Activated T-helper 1 cell treated with Interleukin-2 at 50 U/mL for 16 hours (primary cell): ENCODE data around the gene TNRC6A.
"Not testable (repeated sequence)": the region's sequence is repeated elsewhere in the genome, so short reads cannot be mapped to it uniquely, and the experiment has no call there.

Experiments
- DNase-seq: peaks from one replicate; pipeline ENCODE4 v3.0.0-alpha.2; 2020; ENCODE audit warnings: low read depth

The TNRC6A gene

DNA sequence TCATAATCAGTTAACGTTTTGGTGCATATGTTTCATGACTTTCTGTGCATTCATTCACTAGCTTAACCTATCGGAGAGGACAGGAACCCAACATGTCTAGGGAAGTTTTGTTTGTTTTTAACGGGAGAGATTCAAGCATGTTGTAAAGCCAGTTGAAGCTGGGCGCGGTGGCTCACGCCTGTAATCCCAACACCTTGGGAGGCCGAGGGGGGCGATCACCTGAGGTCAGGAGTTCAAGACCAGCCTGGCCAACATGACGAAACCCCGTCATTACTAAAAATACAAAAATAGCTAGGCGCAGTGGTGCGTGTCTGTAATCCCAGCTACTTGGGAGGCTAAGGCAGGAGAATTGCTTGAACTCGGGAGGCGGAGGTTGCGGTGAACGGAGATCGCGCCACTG lies 1.4 kb upstream of the TNRC6A start:
- no peak for DNase-seq

- DNase-seq: no peak
These were observed 584 bp upstream of the TNRC6A start for GRCh38 chr16:24728891-24729242.

DNA sequence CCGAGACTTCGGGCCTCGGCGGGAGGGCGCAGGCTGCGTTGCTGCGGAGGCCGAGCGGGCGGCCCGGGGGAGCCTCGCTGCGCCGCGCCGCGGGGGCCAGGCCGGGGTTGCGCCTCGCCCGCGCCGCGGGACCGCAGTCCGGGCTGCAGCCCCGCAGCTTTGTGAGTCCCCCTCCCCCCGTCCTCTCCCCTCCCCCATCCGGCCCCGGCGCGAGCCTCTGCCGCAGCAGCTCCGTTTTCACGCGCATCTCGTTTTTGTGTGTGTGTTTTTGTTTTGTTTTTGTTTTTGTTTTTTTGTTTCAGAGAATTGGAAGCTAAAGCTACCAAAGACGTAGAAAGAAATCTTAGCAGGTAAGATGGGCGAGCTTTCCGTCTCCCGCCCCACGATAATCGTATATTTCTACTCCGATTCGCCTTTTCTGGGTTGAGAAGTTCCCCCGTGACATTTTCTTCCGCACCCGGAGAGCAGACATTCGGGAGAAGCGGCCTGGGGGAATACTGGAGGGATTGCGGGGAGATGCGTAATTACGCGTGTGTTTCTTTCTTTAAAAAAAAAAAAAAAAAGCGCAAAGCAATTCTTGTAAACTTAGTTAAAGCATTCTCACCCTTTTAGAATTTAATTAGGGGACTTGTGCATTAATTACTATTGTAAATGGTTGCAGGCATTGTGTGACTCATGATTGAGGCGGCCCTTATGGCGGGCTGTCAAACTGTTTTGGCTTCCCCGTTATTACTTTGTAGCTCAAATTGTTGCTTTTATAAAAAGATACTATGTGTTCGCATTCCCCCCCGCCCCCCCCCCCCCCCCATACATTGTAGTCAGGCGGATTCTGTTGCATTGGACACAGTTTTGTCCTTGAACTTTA lies 732 bp downstream of the TNRC6A start:
- no peak for DNase-seq

DNA sequence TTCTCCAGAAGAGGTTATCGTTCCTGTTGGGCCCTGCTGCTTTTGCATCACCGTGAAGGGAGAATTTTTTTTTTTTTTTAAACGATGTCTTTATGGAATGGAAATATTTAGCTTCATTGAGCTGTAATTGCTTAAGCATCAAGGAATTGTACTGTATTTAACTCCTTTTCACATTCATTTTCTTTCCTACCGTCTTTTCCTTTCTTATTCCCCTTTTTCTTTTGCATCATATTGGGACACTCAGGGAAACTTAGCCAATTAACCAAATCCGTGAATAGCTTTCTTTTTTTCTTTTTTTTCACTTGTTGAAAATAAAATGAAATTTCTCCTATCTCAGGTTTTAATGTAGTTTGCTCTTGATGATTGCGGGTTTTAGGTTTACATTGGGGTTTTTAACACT lies 1.5 kb downstream of the TNRC6A start:
- DNase-seq: no peak

- DNase-seq: no peak
These were observed 2.4 kb downstream of the TNRC6A start for GRCh38 chr16:24731722-24732419.

DNA sequence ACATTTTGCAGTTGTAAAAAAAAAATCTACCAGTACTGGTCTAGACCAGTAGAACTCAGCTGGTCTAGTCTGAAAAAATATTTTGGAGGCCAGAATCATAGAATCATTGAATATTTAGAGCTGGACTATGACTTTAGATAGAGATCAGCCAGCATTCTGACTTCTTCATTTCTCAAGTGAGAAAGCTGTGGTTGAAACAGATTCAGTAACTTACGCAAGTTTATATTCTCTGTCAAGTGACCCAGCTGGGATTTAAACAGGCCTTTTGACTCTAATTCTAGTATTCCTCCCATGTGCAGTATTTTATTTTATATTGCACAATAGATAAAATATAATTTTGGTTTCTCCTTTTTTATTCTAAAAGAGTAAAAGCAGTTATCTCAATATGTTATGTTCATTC lies 4.9 kb downstream of the TNRC6A start:
- DNase-seq: no peak

GRCh38 chr16:24736758-24737157 lies 7.3 kb downstream of the TNRC6A start:
- DNase-seq: no peak

- DNase-seq: no peak
These were observed 8.0 kb downstream of the TNRC6A start for GRCh38 chr16:24737391-24737871.

- DNase-seq: no peak
These were observed 8.6 kb downstream of the TNRC6A start for GRCh38 chr16:24737916-24738594.

DNA sequence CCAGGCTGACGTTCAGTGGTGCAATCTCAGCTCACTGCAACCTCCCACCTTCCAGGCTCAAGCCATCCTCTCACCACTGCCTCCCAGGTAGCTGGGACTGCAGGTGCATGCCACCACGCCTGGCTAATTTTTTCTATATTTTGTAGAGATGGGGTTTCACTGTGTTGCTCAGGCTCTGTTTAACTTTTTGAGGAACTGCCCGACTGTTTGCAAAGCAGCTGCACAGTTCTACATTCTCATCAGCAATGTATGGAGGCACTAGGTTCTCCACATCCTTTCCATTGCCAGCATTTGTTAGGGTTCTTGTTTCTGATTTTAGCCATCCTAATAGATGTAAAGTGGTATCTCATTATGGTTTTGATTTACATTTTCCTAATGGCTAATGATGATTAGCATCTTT lies 9.4 kb downstream of the TNRC6A start:
- DNase-seq: no peak

DNA sequence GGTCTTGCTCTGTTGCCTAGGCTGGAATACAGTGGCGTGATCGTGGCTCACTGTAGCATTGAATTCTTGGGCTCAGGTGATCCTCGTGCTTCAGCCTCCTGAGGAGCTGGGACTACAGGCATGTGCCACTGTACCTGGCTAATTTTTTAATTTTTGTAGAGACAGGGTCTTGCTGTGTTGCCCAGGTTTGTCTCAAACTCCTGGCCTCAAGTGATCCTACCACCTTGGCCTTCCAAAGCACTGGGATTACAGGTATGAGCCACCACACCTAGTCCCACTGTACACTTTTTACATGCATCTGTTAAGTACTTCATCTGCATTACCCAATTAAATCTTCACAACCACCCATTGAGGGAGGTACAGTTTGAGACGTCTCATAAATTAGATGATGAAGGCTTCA lies 12.4 kb downstream of the TNRC6A start:
- no peak for DNase-seq

- not testable (repeated sequence) for DNase-seq
These were observed 13.2 kb downstream of the TNRC6A start for GRCh38 chr16:24742610-24743009.

DNA sequence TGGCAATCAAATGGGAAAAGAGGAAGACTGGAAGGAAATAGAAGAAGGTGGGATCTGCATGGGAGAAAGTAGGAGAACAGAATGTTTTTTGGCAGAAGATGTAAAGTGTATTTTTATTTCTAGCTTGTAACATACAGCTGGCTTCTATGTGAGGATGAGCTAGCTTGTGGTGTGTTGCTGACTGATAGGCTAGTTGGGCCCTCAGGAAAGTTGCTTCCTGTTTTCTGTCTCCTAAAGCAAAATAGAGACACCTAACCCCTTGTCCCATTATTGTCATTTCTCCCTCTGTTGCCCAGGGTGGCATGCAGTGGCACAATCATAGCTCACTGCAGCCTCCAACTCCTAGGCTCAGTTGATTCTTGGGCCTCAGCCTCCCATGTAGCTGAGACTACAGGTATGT lies 15.9 kb downstream of the TNRC6A start:
- no peak for DNase-seq

GRCh38 chr16:24745791-24746190 lies 16.3 kb downstream of the TNRC6A start:
- DNase-seq: no peak

- DNase-seq: no peak
These were observed 18.0 kb downstream of the TNRC6A start for GRCh38 chr16:24747441-24747840.

DNA sequence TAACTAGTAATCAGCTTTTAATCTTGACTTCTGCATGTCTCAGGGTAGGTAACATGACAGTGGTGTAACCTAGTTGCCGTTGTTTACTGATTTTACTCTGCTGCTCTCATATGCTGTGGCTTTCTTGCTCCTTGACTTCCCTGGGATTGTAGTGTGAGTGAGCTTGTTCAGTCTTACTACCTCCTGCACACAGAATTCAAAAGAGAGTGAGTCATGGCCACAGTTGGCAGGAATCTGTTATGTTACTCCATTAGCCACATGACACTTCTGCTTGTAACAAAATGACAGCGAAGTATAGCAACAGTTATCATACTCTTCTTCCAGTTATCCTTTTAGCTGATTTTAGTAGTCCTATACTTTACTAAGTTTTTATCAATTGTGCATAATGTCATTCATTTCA lies 18.8 kb downstream of the TNRC6A start:
- DNase-seq: no peak

- no peak for DNase-seq
These were observed 19.9 kb downstream of the TNRC6A start for GRCh38 chr16:24749310-24749709.

GRCh38 chr16:24749872-24750271 lies 20.4 kb downstream of the TNRC6A start:
- DNase-seq: not testable (repeated sequence)

DNA sequence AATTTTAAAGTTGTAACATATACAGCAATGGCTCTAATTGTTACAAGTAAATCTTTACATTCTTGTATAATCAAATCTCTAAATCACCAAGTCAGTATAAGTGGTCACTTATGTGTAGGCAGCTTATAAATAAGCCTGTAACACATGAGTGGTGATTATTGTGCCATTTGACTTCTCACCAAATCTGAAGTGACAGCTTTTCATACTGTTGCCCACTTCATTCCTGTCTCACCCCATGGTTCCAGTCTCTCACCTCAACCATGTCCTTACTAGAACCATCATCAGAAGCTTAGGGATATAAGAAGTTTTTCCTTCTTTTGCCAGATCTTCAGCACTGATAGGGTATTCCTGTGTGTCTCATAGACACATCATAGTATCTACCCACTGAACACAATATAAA lies 23.5 kb downstream of the TNRC6A start:
- DNase-seq: no peak

GRCh38 chr16:24753437-24753836 lies 24.0 kb downstream of the TNRC6A start:
- DNase-seq: no peak

- no peak for DNase-seq
These were observed 25.1 kb downstream of the TNRC6A start for GRCh38 chr16:24754543-24754942.

GRCh38 chr16:24755201-24755874 lies 25.9 kb downstream of the TNRC6A start:
- DNase-seq: no peak
